Natural killer cell (primary cell): ENCODE data around the gene MRPS10. TPM values are rescaled to one million over a fixed set of nuclear protein-coding genes. Genes with fewer than 3 reads are reported as not detected.

Source experiments
- ATAC-seq, 3 donors: fragments of 150-1000 bp in 2 of 3; fragments of 200-7000 bp in 1 of 3; cut with Tn5 transposase; 1 replicate in 1 of 3; 2 replicates in 2 of 3; pipeline ENCODE4 v1.10.0; 2021; ENCODE audit warnings: mild to moderate bottlenecking in 2 of 3, moderate library complexity in 2 of 3
- DNase-seq, 2 donors: peaks; one replicate each; pipeline versions ENCODE4 v3.0.0 to v3.0.0-alpha.2; 2013 to 2021; ENCODE audit warnings: mixed read lengths in 1 of 2
- H3K27ac ChIP-seq: one replicate; pipeline ENCODE4 v1.5.1; 2013; ENCODE audit warnings: mild to moderate bottlenecking, low read length
- H3K27me3 ChIP-seq: one replicate; pipeline ENCODE4 v1.6.1; 2013; ENCODE audit warnings: low read length; ENCODE audit not compliant: control insufficient read depth, insufficient read depth
- H3K36me3 ChIP-seq: one replicate; pipeline ENCODE4 v1.6.1; 2013; ENCODE audit warnings: low read length; ENCODE audit not compliant: control insufficient read depth, insufficient read depth
- H3K4me1 ChIP-seq: one replicate; pipeline ENCODE4 v1.6.1; 2013; ENCODE audit warnings: low read length; ENCODE audit not compliant: control insufficient read depth, insufficient read depth
- H3K4me3 ChIP-seq: one replicate; pipeline ENCODE4 v1.5.1; 2013; ENCODE audit warnings: low read length
- H3K9me3 ChIP-seq: one replicate; pipeline ENCODE4 v1.6.1; 2013; ENCODE audit warnings: low read length; ENCODE audit not compliant: control insufficient read depth, insufficient read depth
- H3K27ac Mint-ChIP-seq, 2 donors: one replicate each; pipeline ENCODE4 v1.8.0; 2022; ENCODE audit warnings: mild to moderate bottlenecking in 2 of 2, mixed read lengths in 2 of 2, moderate library complexity in 1 of 2
- H3K27me3 Mint-ChIP-seq, 2 donors: one replicate each; pipeline ENCODE4 v1.8.0; 2022; ENCODE audit warnings: low read depth in 2 of 2, mixed read lengths in 2 of 2
- H3K36me3 Mint-ChIP-seq: one replicate; pipeline ENCODE4 v1.8.0; 2022; ENCODE audit warnings: mixed read lengths
- H3K4me1 Mint-ChIP-seq, 2 donors: one replicate each; pipeline ENCODE4 v1.8.0; 2022; ENCODE audit warnings: mixed read lengths in 2 of 2
- H3K4me3 Mint-ChIP-seq: one replicate; pipeline ENCODE4 v1.8.0; 2022; ENCODE audit warnings: mild to moderate bottlenecking, moderate library complexity, mixed read lengths
- H3K9me3 Mint-ChIP-seq, 2 donors: one replicate each; pipeline ENCODE4 v1.8.0; 2022; ENCODE audit warnings: mixed read lengths in 2 of 2
- CTCF ChIP-seq: fragments of 200-600 bp; IDR thresholded peaks from one replicate; pipeline ENCODE4 v1.8.0; 2022; ENCODE audit warnings: antibody characterized with exemption
- WGBS: methylation state at CpG from one replicate; pipeline ENCODE4 v1.1.7; 2013; ENCODE audit warnings: missing lambda C conversion rate; ENCODE audit not compliant: insufficient coverage; 5-methylcytosine and 5-hydroxymethylcytosine counted together
- intact Hi-C: fragments of 100-400 bp; cut with micrococcal nuclease; formaldehyde crosslinking; loops from one replicate; pipeline ENCODE4 v1.14.2; 2022
- total RNA-seq, 4 donors: library from RNA; stranded (reverse); fragments of 120-200 nt in 1 of 4; gene quantifications; one replicate each; pipeline versions ENCODE4 v1.2.3 to v1.2.4, GENCODE V29; 2013 to 2022

MRPS10 gene
- total RNA-seq, 3 donors from 2014 or later (not counting 1 experiment from before 2014, with no cell fraction given), result 21.8 to 25.4 (median 22.6) TPM

- peaks cover 0 to 5% of the 10 kb centered on the region in 2 donors for H3K4me1 Mint-ChIP-seq
- no peaks in the 10 kb centered on the region for H3K9me3 ChIP-seq
- no peak overlapping the region for H3K27ac Mint-ChIP-seq
- H3K36me3 ChIP-seq, result no peaks in the 10 kb centered on the region
- no peaks in the 10 kb centered on the region for H3K9me3 Mint-ChIP-seq
- ATAC-seq (peak; percentile 82 to 98 (median 93)), DNase-seq (peak; percentile 65 to 87)
- H3K36me3 Mint-ChIP-seq, result no peaks in the 10 kb centered on the region
- H3K4me1 ChIP-seq, result no peaks in the 10 kb centered on the region
- H3K4me3 ChIP-seq, result no peak overlapping the region
- peak; percentile 87 for TF ChIP-seq CTCF
- no peak overlapping the region for H3K27ac ChIP-seq
- no peak overlapping the region for H3K4me3 Mint-ChIP-seq
- no peaks in the 10 kb centered on the region for H3K27me3 ChIP-seq
- intact Hi-C loops, result loop anchor here (1.0 to 10.0 kb wide), 5 partner anchors 89 to 563 kb away; partner anchors contain the start of gene PRICKLE4
- 31% methylated on average over 6 of the region's 8 CpGs for WGBS
- peaks cover 0 to 7% of the 10 kb centered on the region in 2 donors for H3K27me3 Mint-ChIP-seq
Measured at GRCh38 chr6:42166444-42167141, 51.1 kb downstream of the MRPS10 start.

GRCh38 chr6:42165016-42165415 is 52.6 kb downstream of the MRPS10 start:
- H3K27ac ChIP-seq, result no peak overlapping the region
- intact Hi-C loops, result loop anchor here (5.0 to 10.0 kb wide), 2 partner anchors 88 to 460 kb away; no protein-coding TSS in a partner anchor
- no peaks in the 10 kb centered on the region for H3K4me1 ChIP-seq
- H3K4me3 Mint-ChIP-seq, result no peak overlapping the region
- ATAC-seq (no peak), DNase-seq (no peak)
- no peaks in the 10 kb centered on the region for H3K9me3 ChIP-seq
- peaks cover 7 to 16% of the 10 kb centered on the region in 2 donors for H3K27me3 Mint-ChIP-seq
- no peak overlapping the region for H3K4me3 ChIP-seq
- H3K36me3 Mint-ChIP-seq, result no peaks in the 10 kb centered on the region
- WGBS, result 80% methylated on average over 9 of the region's 9 CpGs
- H3K36me3 ChIP-seq, result no peaks in the 10 kb centered on the region
- no peak for TF ChIP-seq CTCF
- no peak overlapping the region for H3K27ac Mint-ChIP-seq
- H3K27me3 ChIP-seq, result no peaks in the 10 kb centered on the region
- H3K9me3 Mint-ChIP-seq, result no peaks in the 10 kb centered on the region
- H3K4me1 Mint-ChIP-seq, result peaks cover 0 to 5% of the 10 kb centered on the region in 2 donors

GRCh38 chr6:42163981-42164380 is 53.7 kb downstream of the MRPS10 start:
- Histone ChIP-seq H3K9me3 (no peaks in the 10 kb centered on the region), H3K27me3 (no peaks in the 10 kb centered on the region), H3K27ac (no peak overlapping the region), H3K36me3 (no peaks in the 10 kb centered on the region), H3K4me3 (no peak overlapping the region), H3K4me1 (no peaks in the 10 kb centered on the region)
- WGBS, result 53% methylated on average over 1 of the region's 1 CpG
- H3K27ac Mint-ChIP-seq, result no peak overlapping the region
- H3K27me3 Mint-ChIP-seq, result peaks cover 7 to 16% of the 10 kb centered on the region in 2 donors
- H3K36me3 Mint-ChIP-seq, result no peaks in the 10 kb centered on the region
- peaks cover 0 to 5% of the 10 kb centered on the region in 2 donors for H3K4me1 Mint-ChIP-seq
- intact Hi-C loops, result loop anchor here (10.0 kb wide), 1 partner anchor 459 kb away; no protein-coding TSS in a partner anchor
- DNase-seq (no peak), ATAC-seq (no peak)
- H3K9me3 Mint-ChIP-seq, result no peaks in the 10 kb centered on the region
- no peak overlapping the region for H3K4me3 Mint-ChIP-seq
- no peak for TF ChIP-seq CTCF
